Duodenal mucosa (tissue), 2 donors: ENCODE data around the gene PDLIM7.
A peak's percentile ranks its signal among the peaks of the same experiment; 100 is the strongest.

Experiments
- H3K27ac ChIP-seq: one replicate; pipeline ENCODE4 v1.7.0; 2013; ENCODE audit warnings: low read depth, low read length
- H3K27me3 ChIP-seq, 2 donors: one replicate each; pipeline ENCODE4 v1.7.0; 2013; ENCODE audit warnings: low read length in 2 of 2, control low read depth in 1 of 2; ENCODE audit not compliant: insufficient read depth in 2 of 2, control insufficient read depth in 1 of 2
- H3K36me3 ChIP-seq, 2 donors: one replicate each; pipeline ENCODE4 v1.7.0; 2013; ENCODE audit warnings: low read length in 2 of 2, control low read depth in 1 of 2; ENCODE audit not compliant: insufficient read depth in 2 of 2, control insufficient read depth in 1 of 2
- H3K4me1 ChIP-seq, 2 donors: one replicate each; pipeline ENCODE4 v1.7.0; 2013; ENCODE audit warnings: low read length in 2 of 2, control low read depth in 1 of 2; ENCODE audit not compliant: insufficient read depth in 2 of 2, control insufficient read depth in 1 of 2
- H3K4me3 ChIP-seq, 2 donors: one replicate each; pipeline ENCODE4 v1.7.0; 2013; ENCODE audit warnings: low read length in 2 of 2, low read depth in 1 of 2
- H3K9ac ChIP-seq, 2 donors: one replicate each; pipeline ENCODE4 v1.7.0; 2013; ENCODE audit warnings: low read length in 2 of 2, low read depth in 1 of 2
- H3K9me3 ChIP-seq, 2 donors: one replicate each; pipeline ENCODE4 v1.7.0; 2013; ENCODE audit warnings: low read length in 2 of 2, control low read depth in 1 of 2; ENCODE audit not compliant: control insufficient read depth in 1 of 2

PDLIM7 gene

DNA sequence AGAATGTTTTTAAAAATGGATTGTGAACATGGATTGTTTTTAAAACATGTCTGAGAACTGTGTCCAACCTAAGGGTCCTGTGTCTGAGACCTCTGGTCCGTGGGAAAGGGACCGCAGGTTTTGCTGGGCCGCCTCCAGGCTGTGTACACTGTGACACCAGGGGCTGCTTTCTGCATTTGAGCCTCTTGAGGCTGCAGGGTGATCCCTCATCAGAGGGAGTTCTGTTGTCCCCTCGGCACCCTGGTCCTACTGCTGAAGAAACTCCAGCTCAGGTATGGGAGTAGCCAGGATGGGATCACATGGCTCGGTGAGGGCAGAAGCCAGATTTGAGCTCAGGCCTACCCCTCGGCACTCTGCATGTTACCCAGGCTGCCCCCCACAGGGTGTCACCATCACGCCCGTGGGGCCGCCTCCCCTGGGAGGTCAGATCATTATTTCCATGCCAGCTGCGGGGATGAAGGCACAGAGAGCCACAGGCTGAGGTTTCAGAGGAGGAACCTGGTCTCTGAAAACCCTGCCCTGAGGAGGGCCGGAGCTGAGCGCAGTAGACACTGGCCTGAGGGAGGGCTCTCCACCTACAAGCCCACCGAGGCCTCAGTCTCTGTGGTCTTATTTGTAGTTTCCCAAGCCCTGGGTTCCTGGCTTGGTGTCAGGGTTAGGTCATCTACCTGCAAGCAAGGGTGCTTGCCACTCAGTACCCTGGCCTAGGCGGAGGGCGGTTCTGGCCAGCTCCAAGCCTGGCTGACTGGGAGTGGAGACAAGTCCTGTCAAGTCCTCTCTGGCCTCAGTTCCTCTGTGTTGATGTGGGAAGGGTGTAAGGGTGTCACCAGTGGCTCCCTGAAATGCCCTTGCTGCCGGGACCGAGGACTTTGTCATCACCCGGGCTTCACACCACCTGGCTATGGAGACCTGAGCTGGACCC, 48.0 kb downstream of the PDLIM7 start:
- Histone ChIP-seq H3K36me3 (no peaks in the 10 kb centered on the region), H3K9ac (no peak overlapping the region), H3K27me3 (peaks cover 0 to 8% of the 10 kb centered on the region in 2 donors), H3K27ac (no peak overlapping the region), H3K4me3 (no peak overlapping the region), H3K9me3 (no peaks in the 10 kb centered on the region), H3K4me1 (peaks cover 24 to 41% of the 10 kb centered on the region in 2 donors)

DNA sequence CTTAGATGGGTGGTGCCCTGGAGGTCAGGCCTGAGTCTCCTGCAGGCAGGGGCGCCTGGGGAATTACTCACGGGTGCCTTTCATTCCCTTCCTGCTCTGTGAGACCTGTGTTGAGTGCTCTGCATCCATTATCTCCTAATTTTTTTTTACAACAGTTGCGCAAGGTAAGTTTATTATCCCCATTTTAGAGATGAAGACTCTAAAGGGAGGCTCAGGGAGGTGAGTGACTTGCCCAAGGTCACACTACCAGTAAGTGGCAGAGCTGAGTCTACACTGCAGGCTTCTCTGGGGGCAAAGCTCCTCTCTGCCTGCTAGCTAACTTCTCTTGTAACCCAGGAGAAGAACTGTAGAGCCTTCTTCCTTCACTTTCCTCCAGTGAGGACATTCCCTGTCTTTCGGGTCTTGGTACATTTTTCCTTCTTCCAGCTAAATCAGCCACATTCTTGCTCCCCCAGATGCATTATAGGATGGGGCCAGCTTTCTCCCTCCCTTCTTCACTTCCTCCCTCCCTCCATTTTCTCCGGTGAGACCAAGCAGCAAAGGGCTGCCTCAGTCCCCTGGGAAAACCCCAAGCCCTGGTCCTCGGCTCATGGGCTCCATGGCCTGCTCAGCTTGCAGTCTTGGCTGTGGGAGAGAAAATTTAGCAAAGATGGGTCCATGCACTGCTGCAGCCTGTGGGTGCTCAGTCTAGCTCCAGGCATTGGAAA, 49.0 kb downstream of the PDLIM7 start:
- no peaks in the 10 kb centered on the region for H3K9me3 ChIP-seq
- peaks cover 0 to 8% of the 10 kb centered on the region in 2 donors for H3K27me3 ChIP-seq
- no peak overlapping the region for H3K27ac ChIP-seq
- peaks cover 24 to 31% of the 10 kb centered on the region in 2 donors for H3K4me1 ChIP-seq
- no peak overlapping the region for H3K9ac ChIP-seq
- no peaks in the 10 kb centered on the region for H3K36me3 ChIP-seq
- H3K4me3 ChIP-seq = no peak overlapping the region

DNA sequence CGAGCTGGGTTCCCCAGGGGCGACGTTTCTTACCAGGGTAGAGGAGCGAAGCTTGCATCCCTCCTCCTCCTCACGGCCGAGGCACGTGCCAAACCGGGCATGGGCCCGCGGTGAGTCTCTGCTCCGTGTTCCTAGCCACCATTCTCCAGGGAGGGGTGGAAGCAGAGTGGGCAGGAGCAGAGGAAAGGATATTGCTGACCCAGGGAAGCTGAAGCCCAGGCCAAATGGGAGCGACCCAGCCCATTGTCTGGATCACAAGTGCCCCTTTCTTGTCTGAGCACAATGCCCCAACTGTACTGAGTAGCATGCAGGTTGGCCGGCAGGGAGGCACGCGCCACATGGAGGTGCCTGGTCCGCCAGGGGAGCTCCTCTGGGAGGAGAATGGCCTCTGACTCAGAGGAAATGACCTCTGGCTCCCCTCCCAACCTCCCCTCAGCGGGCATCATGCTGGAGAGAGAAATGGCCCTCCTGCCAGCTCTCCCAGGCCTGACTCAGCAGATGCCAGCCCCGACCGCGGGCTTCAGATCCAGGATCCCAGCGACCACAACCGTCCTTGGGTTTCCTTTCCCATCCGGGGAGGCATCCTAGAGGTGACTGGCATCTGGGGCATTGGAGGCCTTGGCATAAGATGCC, 49.7 kb downstream of the PDLIM7 start:
- Histone ChIP-seq H3K9me3 (no peaks in the 10 kb centered on the region), H3K27ac (no peak overlapping the region), H3K27me3 (peaks cover 0 to 8% of the 10 kb centered on the region in 2 donors), H3K36me3 (no peaks in the 10 kb centered on the region), H3K4me1 (peaks cover 21 to 26% of the 10 kb centered on the region in 2 donors), H3K4me3 (no peak overlapping the region), H3K9ac (no peak overlapping the region)

- Histone ChIP-seq H3K9ac (peak overlapping the region in 1 of 2 donors; percentile 48), H3K9me3 (no peaks in the 10 kb centered on the region), H3K4me1 (peaks cover 17 to 22% of the 10 kb centered on the region in 2 donors), H3K4me3 (peak overlapping the region; percentile 50 to 54), H3K27me3 (peaks cover 0 to 8% of the 10 kb centered on the region in 2 donors), H3K36me3 (no peaks in the 10 kb centered on the region), H3K27ac (no peak overlapping the region)
Measured at GRCh38 chr5:177447066-177447610, 50.3 kb downstream of the PDLIM7 start.

DNA sequence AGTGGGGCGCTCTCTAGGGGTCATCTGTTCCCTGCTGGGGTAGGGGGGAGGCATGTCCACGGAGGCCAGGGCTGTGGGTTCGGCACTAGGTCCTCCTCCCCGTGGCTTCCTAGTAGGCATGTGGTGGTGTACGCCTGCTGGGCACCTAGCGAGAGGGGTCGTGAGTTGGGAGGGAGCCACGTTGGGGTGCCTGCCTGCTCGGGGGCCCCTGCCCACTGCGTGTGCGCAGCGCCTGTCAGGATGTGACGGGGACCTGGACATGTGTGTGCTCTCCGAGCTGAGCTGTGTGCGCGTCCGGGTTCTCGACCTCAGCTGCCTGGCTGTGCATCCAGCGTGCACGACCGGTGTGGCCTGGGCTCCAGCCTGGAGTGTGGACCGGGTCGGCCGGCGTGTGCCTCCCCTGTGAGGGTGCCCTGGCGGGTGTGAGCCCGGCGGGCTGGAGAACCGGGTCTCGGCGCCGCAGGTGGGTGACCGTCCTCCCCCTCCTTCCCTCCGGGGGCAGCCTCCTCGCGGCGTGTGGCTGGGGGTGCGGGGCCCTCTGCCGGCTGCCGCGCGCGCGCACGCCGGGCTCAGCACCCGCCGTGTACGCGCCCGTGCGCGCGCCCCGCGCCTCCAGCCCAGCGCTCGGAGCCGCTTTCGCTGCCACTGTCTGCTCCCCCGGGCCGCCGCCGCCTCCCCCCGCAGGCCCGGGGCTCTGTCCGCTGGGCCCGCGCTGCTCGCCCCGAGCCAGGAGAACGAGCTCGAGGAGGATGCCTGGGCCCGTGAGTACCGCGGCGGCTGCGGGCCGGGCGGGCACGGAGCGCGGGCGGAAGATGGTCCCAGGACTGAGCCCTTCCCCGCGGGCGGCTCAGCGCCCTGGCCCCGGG, 51.0 kb downstream of the PDLIM7 start, which contains the start of gene PRR7:
TSS of gene PRR7 (plus strand) at position 615 of the 866 bp plus-strand sequence. CDS start 8,254 bp downstream, outside the sequence.
- peak within 1 kb of the TSS; percentile 48 to 69 for H3K9ac ChIP-seq

GRCh38 chr5:177445917-177446199, 51.5 kb downstream of the PDLIM7 start:
- Histone ChIP-seq H3K27ac (no peak overlapping the region), H3K9ac (peak overlapping the region in 1 of 2 donors; percentile 69), H3K9me3 (no peaks in the 10 kb centered on the region), H3K4me1 (peaks cover 17 to 22% of the 10 kb centered on the region in 2 donors), H3K27me3 (peaks cover 0 to 8% of the 10 kb centered on the region in 2 donors), H3K4me3 (peak overlapping the region; percentile 50 to 75), H3K36me3 (peaks cover 0 to 7% of the 10 kb centered on the region in 2 donors)

More for the DNA sequence above, 51.0 kb downstream of the PDLIM7 start, which contains the start of gene PRR7:
- Histone ChIP-seq H3K27ac (peak within 1 kb of the TSS; percentile 5), H3K9me3 (no peaks in the 10 kb centered on the region), H3K4me1 (peaks cover 17 to 22% of the 10 kb centered on the region in 2 donors), H3K4me3 (peak within 1 kb of the TSS; percentile 50 to 75), H3K27me3 (peaks cover 0 to 8% of the 10 kb centered on the region in 2 donors), H3K36me3 (peaks cover 0 to 5% of the 10 kb centered on the region in 2 donors)

- H3K27me3 ChIP-seq = peaks cover 0 to 8% of the 10 kb centered on the region in 2 donors
- H3K9me3 ChIP-seq = no peaks in the 10 kb centered on the region
- H3K27ac ChIP-seq = no peak overlapping the region
- H3K4me1 ChIP-seq = peaks cover 17 to 22% of the 10 kb centered on the region in 2 donors
- no peak overlapping the region for H3K9ac ChIP-seq
- H3K36me3 ChIP-seq = peaks cover 0 to 12% of the 10 kb centered on the region in 2 donors
- no peak overlapping the region for H3K4me3 ChIP-seq
Measured at GRCh38 chr5:177445052-177445916, 52.1 kb downstream of the PDLIM7 start.

DNA sequence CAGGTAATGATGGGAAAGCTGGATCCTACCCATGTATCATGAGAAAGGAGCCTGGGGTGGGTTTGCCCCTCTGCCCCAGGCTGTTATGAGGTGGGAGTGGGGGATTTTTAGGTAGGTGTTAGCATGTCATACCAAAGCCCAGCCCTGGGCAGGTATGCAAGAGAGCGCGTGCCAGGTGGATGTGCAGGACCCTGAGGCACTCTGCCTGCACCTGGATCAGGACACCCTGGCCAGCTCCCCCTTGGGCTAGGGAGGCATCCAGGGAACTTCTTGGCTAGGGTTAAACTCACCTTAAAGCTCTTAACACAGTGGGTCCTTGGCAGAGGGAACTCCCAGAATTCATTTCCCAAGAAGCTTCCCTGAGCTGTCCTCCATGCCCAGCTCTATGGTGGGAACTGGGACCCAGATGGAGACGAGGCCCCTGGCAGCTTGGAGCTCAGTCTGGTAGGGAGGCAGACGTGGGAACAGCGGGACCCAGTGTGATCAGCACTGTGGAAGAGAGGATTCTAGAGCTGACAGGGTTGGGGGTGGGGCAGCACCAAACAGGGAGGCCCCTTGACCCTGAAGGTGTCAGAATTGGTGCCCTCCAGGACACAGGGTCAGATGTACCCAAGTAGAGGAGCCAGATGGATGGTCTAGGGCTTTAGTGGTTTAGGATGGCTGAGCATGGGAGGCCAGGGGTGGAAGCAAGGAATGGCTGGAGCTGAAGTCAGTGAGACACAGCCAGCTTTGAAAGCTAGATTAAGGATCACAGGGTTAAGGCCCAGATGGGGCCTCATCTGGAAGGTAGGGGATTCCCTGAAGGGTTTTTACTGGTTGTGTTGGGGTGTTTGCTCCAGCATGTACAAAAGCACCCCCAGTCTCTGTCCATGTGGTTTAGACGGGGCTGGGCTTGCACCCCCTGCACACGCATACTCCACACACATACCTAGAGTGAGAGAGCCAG, 53.0 kb downstream of the PDLIM7 start:
- no peaks in the 10 kb centered on the region for H3K9me3 ChIP-seq
- peaks cover 0 to 20% of the 10 kb centered on the region in 2 donors for H3K36me3 ChIP-seq
- no peak overlapping the region for H3K4me3 ChIP-seq
- H3K9ac ChIP-seq = no peak overlapping the region
- H3K4me1 ChIP-seq = peaks cover 17 to 22% of the 10 kb centered on the region in 2 donors
- H3K27me3 ChIP-seq = peaks cover 0 to 5% of the 10 kb centered on the region in 2 donors
- H3K27ac ChIP-seq = no peak overlapping the region
